Naive thymus-derived CD4-positive, alpha-beta T cell (primary cell): ENCODE measurements around the gene KCNJ1. TPM values are rescaled to one million over a fixed set of nuclear protein-coding genes. Genes with fewer than 3 reads are reported as not detected.

Experiments used
- ATAC-seq: fragments of 150-1000 bp; cut with Tn5 transposase; 2 replicates; pipeline ENCODE4 v1.10.0; 2021; ENCODE audit warnings: mild to moderate bottlenecking, moderate library complexity
- CTCF ChIA-PET: fragments of 350-600 bp; sonication (Branson Sonifier 250); formaldehyde crosslinking; loops from one replicate; lab custom pipeline; 2021; ENCODE audit warnings: antibody characterized with exemption; lab: Charles Lee
- POLR2A ChIA-PET: fragments of 350-600 bp; sonication (Branson Sonifier 250); formaldehyde crosslinking; loops from one replicate; lab custom pipeline; 2021; ENCODE audit warnings: antibody characterized with exemption, inconsistent platforms; lab: Charles Lee
- DNase-seq, 9 donors: peaks; one replicate each; pipeline versions ENCODE4 v3.0.0 to v3.0.0-alpha.2; 2020 to 2022; ENCODE audit warnings: mixed read lengths in 1 of 9
- H3K27ac ChIP-seq: one replicate; pipeline ENCODE4 v1.7.0; 2013; ENCODE audit warnings: mild to moderate bottlenecking, low read depth, low read length, moderate library complexity
- H3K27me3 ChIP-seq, 2 donors: one replicate each; pipeline ENCODE4 v1.7.0; 2013; ENCODE audit warnings: low read length in 2 of 2, mild to moderate bottlenecking in 2 of 2, moderate library complexity in 2 of 2; ENCODE audit not compliant: control insufficient read depth in 2 of 2, insufficient read depth in 2 of 2
- H3K36me3 ChIP-seq, 3 experiments: 1 replicate in 2 of 3; 2 replicates in 1 of 3; pipeline ENCODE4 v1.7.0; 2013; ENCODE audit warnings: low read length in 3 of 3, mild to moderate bottlenecking in 3 of 3, moderate library complexity in 1 of 3; ENCODE audit not compliant: insufficient read depth in 3 of 3, control insufficient read depth in 2 of 3
- H3K4me1 ChIP-seq, 2 donors: one replicate each; pipeline ENCODE4 v1.7.0; 2013; ENCODE audit warnings: low read length in 2 of 2, mild to moderate bottlenecking in 2 of 2, moderate library complexity in 1 of 2; ENCODE audit not compliant: control insufficient read depth in 2 of 2, insufficient read depth in 2 of 2
- H3K4me3 ChIP-seq: 2 replicates; pipeline ENCODE4 v1.7.0; 2013; ENCODE audit warnings: mild to moderate bottlenecking, low read length
- H3K9me3 ChIP-seq, 3 experiments: 1 replicate in 2 of 3; 2 replicates in 1 of 3; pipeline ENCODE4 v1.7.0; 2013; ENCODE audit warnings: low read length in 3 of 3; ENCODE audit not compliant: control insufficient read depth in 2 of 3
- H3K27ac Mint-ChIP-seq, 9 donors: one replicate each; pipeline ENCODE4 v1.8.0; 2020 to 2022; ENCODE audit warnings: mixed read lengths in 9 of 9, mild to moderate bottlenecking in 8 of 9, moderate library complexity in 5 of 9, inconsistent platforms in 2 of 9
- H3K27me3 Mint-ChIP-seq, 5 donors: one replicate each; pipeline ENCODE4 v1.8.0; 2021 to 2022; ENCODE audit warnings: mixed read lengths in 5 of 5, mild to moderate bottlenecking in 1 of 5
- H3K36me3 Mint-ChIP-seq, 5 donors: one replicate each; pipeline ENCODE4 v1.8.0; 2020 to 2022; ENCODE audit warnings: mixed read lengths in 5 of 5, mild to moderate bottlenecking in 3 of 5, inconsistent platforms in 1 of 5
- H3K4me1 Mint-ChIP-seq, 7 donors: one replicate each; pipeline ENCODE4 v1.8.0; 2020 to 2022; ENCODE audit warnings: mixed read lengths in 7 of 7, mild to moderate bottlenecking in 3 of 7, inconsistent platforms in 1 of 7
- H3K4me3 Mint-ChIP-seq, 10 donors: one replicate each; pipeline ENCODE4 v1.8.0; 2020 to 2022; ENCODE audit warnings: mild to moderate bottlenecking in 10 of 10, mixed read lengths in 10 of 10, moderate library complexity in 6 of 10, inconsistent platforms in 2 of 10
- H3K9me3 Mint-ChIP-seq, 11 donors: one replicate each; pipeline ENCODE4 v1.8.0; 2020 to 2022; ENCODE audit warnings: mixed read lengths in 11 of 11, mild to moderate bottlenecking in 4 of 11, inconsistent platforms in 1 of 11, moderate library complexity in 1 of 11
- intact Hi-C, 2 donors: fragments of 100-400 bp; cut with micrococcal nuclease; formaldehyde crosslinking; loops; one replicate each; pipeline ENCODE4 v1.15.1; 2023
- polyA plus RNA-seq, 2 donors: library from polyadenylated mRNA; unstranded; fragments of 300-500 nt; fragmentation: Illumina TruSeq; gene quantifications; one replicate each; pipeline ENCODE4 v1.2.3, GENCODE V29; 2021
- total RNA-seq, 6 experiments: library from RNA in 5 of 6; stranded (reverse) in 5 of 6; gene quantifications; 1 replicate in 5 of 6; 2 replicates in 1 of 6; pipeline ENCODE4 v1.2.3 and lab custom pipeline; 2021 to 2026

The KCNJ1 gene
- total and polyA plus RNA-seq, 7 experiments from 2014 or later, result 0.12 to 0.22 TPM; not detected in 5

- ATAC-seq, result no peak
- H3K9me3 Mint-ChIP-seq, result no peaks in the 10 kb centered on the region
- no peak overlapping the region for H3K4me3 Mint-ChIP-seq
- POLR2A ChIA-PET, result interaction anchor here (0.7 kb wide), 1 partner anchor 125 kb away, joined by 3 read pairs; no protein-coding TSS in a partner anchor
- no peak for DNase-seq
- H3K36me3 ChIP-seq, result peaks cover 0 to 76% (median 30%) of the 10 kb centered on the region in 3 experiments
- no peak overlapping the region for H3K27ac ChIP-seq
- intact Hi-C loops, result no loop called here
- no peaks in the 10 kb centered on the region for H3K4me1 ChIP-seq
- peaks cover 8 to 69% (median 33%) of the 10 kb centered on the region in 5 donors for H3K36me3 Mint-ChIP-seq
- H3K27me3 ChIP-seq, result no peaks in the 10 kb centered on the region
- CTCF ChIA-PET, result no interaction called here
- no peaks in the 10 kb centered on the region for H3K27me3 Mint-ChIP-seq
- peak overlapping the region in 5 of 9 donors; percentile 0 to 61 (median 21) for H3K27ac Mint-ChIP-seq
- H3K4me1 Mint-ChIP-seq, result peaks cover 7 to 41% (median 32%) of the 10 kb centered on the region in 7 donors
- H3K9me3 ChIP-seq, result no peaks in the 10 kb centered on the region
- no peak overlapping the region for H3K4me3 ChIP-seq
Measured at GRCh38 chr11:128796270-128796669, 70.8 kb downstream of the KCNJ1 start.

GRCh38 chr11:128790196-128790595 lies 76.9 kb downstream of the KCNJ1 start:
- H3K36me3 Mint-ChIP-seq, result peaks cover 5 to 66% (median 39%) of the 10 kb centered on the region in 5 donors
- H3K9me3 Mint-ChIP-seq, result no peaks in the 10 kb centered on the region
- H3K27ac ChIP-seq, result no peak overlapping the region
- CTCF ChIA-PET, result no interaction called here
- no peaks in the 10 kb centered on the region for H3K27me3 Mint-ChIP-seq
- no peaks in the 10 kb centered on the region for H3K4me1 ChIP-seq
- POLR2A ChIA-PET, result no interaction called here
- peaks cover 0 to 86% (median 23%) of the 10 kb centered on the region in 3 experiments for H3K36me3 ChIP-seq
- no peak overlapping the region for H3K4me3 ChIP-seq
- intact Hi-C loops, result no loop called here
- no peaks in the 10 kb centered on the region for H3K9me3 ChIP-seq
- DNase-seq (no peak), ATAC-seq (no peak)
- no peak overlapping the region for H3K27ac Mint-ChIP-seq
- no peaks in the 10 kb centered on the region for H3K27me3 ChIP-seq
- H3K4me3 Mint-ChIP-seq, result no peak overlapping the region
- peaks cover 2 to 39% (median 28%) of the 10 kb centered on the region in 7 donors for H3K4me1 Mint-ChIP-seq

GRCh38 chr11:128789497-128790150 lies 77.5 kb downstream of the KCNJ1 start:
- H3K27me3 ChIP-seq, result no peaks in the 10 kb centered on the region
- ATAC-seq, result no peak
- Mint-ChIP-seq H3K4me3 (no peak overlapping the region), H3K27ac (peak overlapping the region in 2 of 9 donors; percentile 21 to 41), H3K4me1 (peaks cover 5 to 39% (median 26%) of the 10 kb centered on the region in 7 donors), H3K36me3 (peaks cover 5 to 66% (median 37%) of the 10 kb centered on the region in 5 donors), H3K27me3 (no peaks in the 10 kb centered on the region), H3K9me3 (no peaks in the 10 kb centered on the region)
- H3K4me3 ChIP-seq, result no peak overlapping the region
- intact Hi-C loops, result no loop called here
- H3K27ac ChIP-seq, result no peak overlapping the region
- DNase-seq, result no peak
- POLR2A ChIA-PET, result no interaction called here
- CTCF ChIA-PET, result no interaction called here
- peaks cover 0 to 1% of the 10 kb centered on the region in 2 donors for H3K4me1 ChIP-seq
- H3K9me3 ChIP-seq, result no peaks in the 10 kb centered on the region
- H3K36me3 ChIP-seq, result peaks cover 1 to 86% (median 23%) of the 10 kb centered on the region in 3 experiments

Other genes with a start within 250 kb of the KCNJ1 start
- gene FLI1, start 173.2 kb downstream of the KCNJ1 start, total RNA-seq, result 100 to 1,000 TPM in 1 of 5 experiments, 10 to 100 TPM in 4; 80.8 to 108 (median 89.3) TPM
- 10 to 100 TPM; 52.1 to 53.8 TPM for gene FLI1, start 173.2 kb downstream of the KCNJ1 start, polyA plus RNA-seq
- gene KCNJ5, start 24.1 kb upstream of the KCNJ1 start, total RNA-seq, result under 1 TPM in 3 of 5 experiments, not detected in 2; 0.11 to 0.24 (median 0.17) TPM
- gene KCNJ5, start 24.1 kb upstream of the KCNJ1 start, polyA plus RNA-seq, result not detected
- not detected for gene TP53AIP1, start 75.6 kb upstream of the KCNJ1 start, total RNA-seq
- not detected for gene TP53AIP1, start 75.6 kb upstream of the KCNJ1 start, polyA plus RNA-seq